ENCODE data around the gene CD96.

GRCh38 chr3:111584744-111585143 lies 42.7 kb downstream of the CD96 start:
- TF ChIP-seq CTCF (IDR thresholded peaks at IDR 0.05) (no peak), POLR2A (IDR thresholded peaks at IDR 0.05) (no peak)

Data from adrenal gland (tissue), 5 donors.